DND-41 (cell line): ENCODE results near the gene AKAP8.

ENCODE experiments used
- ATAC-seq: fragments of 200-7000 bp; cut with Tn5 transposase; 3 replicates; pipeline ENCODE4 v1.9.1; 2021; ENCODE audit warnings: low read depth; ENCODE audit not compliant: insufficient read depth
- DNase-seq: peaks from one replicate; pipeline ENCODE4 v3.0.0-alpha.2; 2020
- H2AFZ ChIP-seq: 2 replicates; pipeline ENCODE4 v1.6.0; 2012; ENCODE audit warnings: low read depth, low read length
- H3K27ac ChIP-seq: 2 replicates; pipeline ENCODE4 v1.5.1; 2012; ENCODE audit warnings: low read length, inconsistent platforms
- H3K27me3 ChIP-seq: fragments of 200-600 bp; sonication (generic); 2 replicates; pipeline ENCODE4 v1.6.0; 2012; ENCODE audit warnings: low read length, mild to moderate bottlenecking, inconsistent platforms; ENCODE audit not compliant: insufficient read depth, poor library complexity
- H3K36me3 ChIP-seq: 2 replicates; pipeline ENCODE4 v1.5.1; 2012; ENCODE audit warnings: low read length, inconsistent platforms; ENCODE audit not compliant: insufficient read depth
- H3K4me1 ChIP-seq: 2 replicates; pipeline ENCODE4 v1.5.1; 2012; ENCODE audit warnings: mild to moderate bottlenecking, low read length; ENCODE audit not compliant: insufficient read depth
- H3K4me2 ChIP-seq: 2 replicates; pipeline ENCODE4 v1.6.0; 2012; ENCODE audit warnings: mild to moderate bottlenecking, moderate library complexity, low read length, inconsistent platforms; ENCODE audit not compliant: insufficient read depth
- H3K4me3 ChIP-seq, 2 experiments: fragments of 200-600 bp in 1 of 2; shearing (Covaris generic) in 1 of 2; 2 replicates each; pipeline ENCODE4 v1.5.1; 2012 to 2016; ENCODE audit warnings: inconsistent platforms in 2 of 2, low read length in 2 of 2, mild to moderate bottlenecking in 2 of 2, low read depth in 1 of 2, moderate library complexity in 1 of 2
- H3K79me2 ChIP-seq: 2 replicates; pipeline ENCODE4 v1.6.0; 2012; ENCODE audit warnings: low read length, inconsistent platforms; ENCODE audit not compliant: insufficient read depth
- H3K9ac ChIP-seq: 2 replicates; pipeline ENCODE4 v1.6.0; 2012; ENCODE audit warnings: low read depth, mild to moderate bottlenecking, inconsistent platforms, low read length, moderate library complexity
- H3K9me3 ChIP-seq: 2 replicates; pipeline ENCODE4 v1.5.1; 2012; ENCODE audit warnings: low read length, moderate library complexity, mild to moderate bottlenecking, inconsistent platforms; ENCODE audit not compliant: insufficient read depth, severe bottlenecking
- H4K20me1 ChIP-seq: 2 replicates; pipeline ENCODE4 v1.6.0; 2012; ENCODE audit warnings: low read length; ENCODE audit not compliant: insufficient read depth
- CTCF ChIP-seq: IDR thresholded peaks from 2 replicates; pipeline ENCODE4 v1.5.1; 2012; ENCODE audit warnings: borderline replicate concordance, low read length, moderate library complexity, mild to moderate bottlenecking; ENCODE audit not compliant: poor library complexity, severe bottlenecking; ENCODE audit errors: extremely low read depth
- EZH2 ChIP-seq: IDR thresholded peaks from 3 replicates; pipeline ENCODE4 v1.6.1; 2012; ENCODE audit warnings: borderline replicate concordance, low read depth, mild to moderate bottlenecking, moderate library complexity, low read length, inconsistent platforms; ENCODE audit not compliant: severe bottlenecking

The AKAP8 gene

DNA sequence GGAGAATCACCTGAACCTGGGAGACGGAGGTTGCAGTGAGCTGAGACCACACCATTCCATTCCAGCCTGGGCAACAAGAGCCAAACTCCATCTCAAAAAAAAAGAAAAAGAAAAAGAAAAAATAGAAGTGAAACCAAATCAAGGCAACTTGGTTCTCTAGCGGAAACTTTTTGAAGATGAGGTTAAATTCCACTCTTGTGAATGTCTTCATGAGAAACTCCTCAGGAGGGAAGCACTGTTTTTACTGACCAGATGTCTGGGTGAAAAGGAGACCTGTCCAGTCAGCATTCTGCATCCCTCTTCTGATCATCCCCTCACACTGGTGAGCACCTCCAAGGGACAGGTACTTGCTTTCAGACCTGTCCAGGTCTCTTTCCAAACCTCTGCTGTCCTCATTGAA is 63.1 kb downstream of the AKAP8 start:
- Histone ChIP-seq H3K4me2 (no peak overlapping the region), H3K27ac (no peak overlapping the region)

DNA sequence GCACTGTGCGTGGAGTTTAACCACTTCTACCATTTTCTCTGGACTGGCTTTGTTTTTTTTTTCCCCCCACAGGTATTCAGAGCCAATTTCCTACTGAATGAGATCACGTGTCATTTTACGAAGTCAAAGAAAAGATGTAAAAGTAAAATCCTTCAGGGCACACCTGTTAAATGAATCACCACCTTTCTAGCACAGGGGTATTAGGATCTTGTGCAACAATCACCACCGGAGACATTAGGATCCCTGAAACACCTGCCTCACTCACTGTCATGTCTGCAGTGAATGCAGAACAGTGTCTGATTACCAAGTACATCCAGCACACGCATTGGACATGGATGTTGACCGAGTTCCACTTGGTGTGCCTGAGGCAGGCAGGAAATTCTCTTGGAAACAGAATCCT is 64.5 kb downstream of the AKAP8 start:
- Histone ChIP-seq H3K4me2 (no peak overlapping the region), H3K79me2 (peaks cover 100% of the 10 kb centered on the region), H3K4me3 (no peak overlapping the region), H3K9me3 (no peaks in the 10 kb centered on the region), H2AFZ (no peak overlapping the region), H3K9ac (no peak overlapping the region), H3K4me1 (0 out of 2 replicates have a peak, but pooled peaks cover 3% of the 10 kb centered on the region), H3K27ac (no peak overlapping the region), H3K36me3 (peaks cover 22% of the 10 kb centered on the region), H3K27me3 (no peaks in the 10 kb centered on the region), H4K20me1 (peaks cover 95% of the 10 kb centered on the region)
- DNase-seq (no peak), ATAC-seq (no peak)
- no peak for TF ChIP-seq EZH2

More for the DNA sequence above, 63.1 kb downstream of the AKAP8 start:
- Histone ChIP-seq H3K4me1 (0 out of 2 replicates have a peak, but pooled peaks cover 6% of the 10 kb centered on the region), H3K79me2 (peaks cover 100% of the 10 kb centered on the region), H3K4me3 (no peak overlapping the region), H2AFZ (no peak overlapping the region), H3K9me3 (no peaks in the 10 kb centered on the region), H3K36me3 (peaks cover 22% of the 10 kb centered on the region), H4K20me1 (peaks cover 95% of the 10 kb centered on the region), H3K9ac (no peak overlapping the region), H3K27me3 (no peaks in the 10 kb centered on the region)
- DNase-seq: no peak
- ATAC-seq: no peak
- TF ChIP-seq CTCF (no peak), EZH2 (no peak)

GRCh38 chr19:15313649-15314279 is 65.8 kb downstream of the AKAP8 start:
- Histone ChIP-seq H2AFZ (no peak overlapping the region), H3K4me1 (0 out of 2 replicates have a peak, but pooled peaks cover 3% of the 10 kb centered on the region), H3K4me2 (no peak overlapping the region), H3K79me2 (peaks cover 100% of the 10 kb centered on the region), H3K4me3 (no peak overlapping the region), H3K27ac (no peak overlapping the region), H3K9me3 (no peaks in the 10 kb centered on the region), H3K27me3 (no peaks in the 10 kb centered on the region), H4K20me1 (peaks cover 95% of the 10 kb centered on the region), H3K9ac (no peak overlapping the region), H3K36me3 (peaks cover 22% of the 10 kb centered on the region)
- no peak for DNase-seq
- ATAC-seq: no peak
- TF ChIP-seq EZH2 (no peak), CTCF (no peak)

DNA sequence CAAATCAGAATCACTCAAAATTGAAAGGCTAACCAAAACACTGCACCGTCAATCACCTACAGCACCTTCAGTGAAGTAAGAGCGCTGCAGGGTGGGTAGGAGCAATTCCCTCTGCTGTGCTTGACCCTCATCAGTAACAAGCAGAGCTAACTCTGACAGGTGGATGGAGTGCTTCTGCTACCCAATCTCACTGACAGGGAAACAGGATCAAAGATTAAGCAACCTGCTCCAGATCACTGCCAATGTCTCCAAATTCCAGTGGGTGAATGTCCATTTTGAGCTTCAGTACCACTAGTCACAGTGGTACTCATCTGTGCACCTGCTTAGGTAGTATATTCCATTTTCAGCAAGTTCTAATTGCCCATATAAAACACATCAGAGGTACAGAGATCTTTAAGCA is 72.4 kb downstream of the AKAP8 start:
- Histone ChIP-seq H4K20me1 (peaks cover 96% of the 10 kb centered on the region), H3K4me1 (peaks cover 25% of the 10 kb centered on the region), H3K9me3 (no peaks in the 10 kb centered on the region), H2AFZ (no peak overlapping the region), H3K27me3 (no peaks in the 10 kb centered on the region), H3K4me2 (no peak overlapping the region), H3K4me3 (no peak overlapping the region), H3K27ac (no peak overlapping the region), H3K36me3 (no peaks in the 10 kb centered on the region; the same call in 1 of the 2 replicates), H3K9ac (no peak overlapping the region), H3K79me2 (peaks cover 100% of the 10 kb centered on the region)
- ATAC-seq: no peak
- no peak for DNase-seq
- TF ChIP-seq CTCF (no peak), EZH2 (no peak)
